UCSD-AML1 (cell line): ENCODE measurements around the gene MEF2C.
"Not testable (repeated sequence)": the region's sequence is repeated elsewhere in the genome, so short reads cannot be mapped to it uniquely, and the experiment has no call there.

ENCODE experiments used
- DNase-seq: peaks from one replicate; lab custom pipeline; 2025; ENCODE audit not compliant: unreplicated experiment; lab: John Stamatoyannopoulos, UW

The MEF2C gene

DNA sequence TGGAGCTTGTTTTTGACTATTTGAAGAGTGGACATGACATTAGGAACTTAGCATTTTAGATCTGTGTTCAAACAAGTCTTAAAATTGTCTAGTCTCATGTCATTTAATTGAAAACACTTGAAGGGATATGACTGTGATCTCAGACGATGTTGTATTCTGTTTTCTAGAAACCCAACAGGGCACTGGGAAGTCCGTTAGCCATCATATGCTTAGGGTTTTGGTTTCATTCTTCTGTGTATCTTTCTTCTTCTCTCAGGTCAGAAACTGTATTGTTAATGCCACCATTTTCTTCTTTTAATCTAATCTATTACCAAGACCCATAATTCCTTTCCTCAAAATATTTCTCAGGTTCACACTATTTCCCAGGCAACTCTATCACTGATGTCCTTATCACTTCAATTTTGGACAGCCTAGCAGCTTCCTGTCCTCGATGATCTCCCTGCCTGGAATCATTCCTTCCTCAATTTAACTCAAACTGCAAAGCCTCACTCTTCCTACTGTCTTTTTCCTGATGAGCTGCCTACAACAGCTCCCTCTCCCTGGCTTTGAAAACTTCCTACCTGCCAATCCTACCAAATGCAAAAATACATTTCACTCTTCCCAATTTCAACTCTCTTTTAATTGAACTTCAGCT, 77.7 kb downstream of the MEF2C start:
- DNase-seq = no peak

DNA sequence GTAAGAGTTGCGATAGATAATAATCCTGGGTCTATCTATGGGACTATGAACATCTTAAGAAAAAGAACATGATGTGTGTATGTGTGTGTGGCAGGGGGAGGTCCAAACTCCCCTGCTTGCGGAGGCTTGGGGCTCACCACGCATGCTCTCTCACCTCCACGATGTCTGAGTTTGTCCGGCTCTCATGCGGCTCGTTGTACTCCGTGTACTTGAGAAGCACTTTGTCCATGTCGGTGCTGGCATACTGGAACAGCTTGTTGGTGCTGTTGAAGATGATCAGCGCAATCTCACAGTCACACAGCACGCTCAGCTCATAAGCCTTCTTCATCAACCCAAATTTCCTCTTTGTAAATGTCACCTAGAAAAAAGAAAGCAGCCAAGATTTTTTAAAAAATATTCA, 78.5 kb downstream of the MEF2C start:
- DNase-seq = no peak

DNA sequence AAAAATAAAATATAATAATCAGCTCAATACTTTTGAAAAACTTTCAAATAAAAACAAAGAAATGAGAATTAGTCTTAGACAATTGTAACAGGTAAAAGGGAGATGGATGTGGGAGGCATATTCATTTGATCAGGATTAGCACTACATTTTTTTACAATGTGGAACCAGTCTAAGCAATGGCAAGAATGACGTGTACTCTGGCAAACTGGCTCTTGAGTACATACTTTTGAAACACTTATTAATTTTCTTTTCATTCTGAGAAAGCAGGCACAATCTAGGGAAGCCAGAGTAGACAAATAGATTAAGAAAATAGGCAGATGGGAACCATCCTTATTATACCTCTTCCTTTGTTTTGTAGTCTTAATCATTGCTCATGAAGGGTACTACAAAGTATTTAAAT, 79.7 kb downstream of the MEF2C start:
- DNase-seq = no peak

DNA sequence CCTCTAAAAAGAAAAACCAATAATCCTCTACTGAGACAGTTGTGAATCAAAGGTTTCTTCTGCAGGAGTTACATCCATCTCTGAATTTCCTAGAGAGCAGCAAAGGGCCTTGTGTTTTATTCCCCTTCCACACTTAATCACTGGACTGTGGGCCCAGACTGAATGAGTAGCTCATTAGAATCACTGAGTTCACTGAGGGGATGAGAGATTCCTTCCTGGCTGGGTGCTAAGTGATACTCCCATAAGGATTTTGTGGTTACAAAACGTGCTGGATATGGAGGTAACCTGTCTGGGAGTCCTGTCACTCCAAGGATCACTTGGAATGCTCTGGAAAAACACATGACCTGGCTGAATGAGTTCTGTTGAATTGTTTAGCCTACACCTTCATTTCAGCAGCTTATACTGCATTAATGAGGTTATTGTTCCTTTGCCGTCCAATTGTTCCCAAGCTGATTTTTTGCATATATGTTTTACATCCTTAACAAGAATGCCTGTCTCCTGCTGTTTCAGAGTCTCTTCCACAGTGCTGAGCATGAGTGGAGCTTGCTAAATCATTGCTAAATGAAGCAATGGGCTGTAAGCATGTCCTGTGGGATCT, 82.9 kb downstream of the MEF2C start:
- DNase-seq = no peak

DNA sequence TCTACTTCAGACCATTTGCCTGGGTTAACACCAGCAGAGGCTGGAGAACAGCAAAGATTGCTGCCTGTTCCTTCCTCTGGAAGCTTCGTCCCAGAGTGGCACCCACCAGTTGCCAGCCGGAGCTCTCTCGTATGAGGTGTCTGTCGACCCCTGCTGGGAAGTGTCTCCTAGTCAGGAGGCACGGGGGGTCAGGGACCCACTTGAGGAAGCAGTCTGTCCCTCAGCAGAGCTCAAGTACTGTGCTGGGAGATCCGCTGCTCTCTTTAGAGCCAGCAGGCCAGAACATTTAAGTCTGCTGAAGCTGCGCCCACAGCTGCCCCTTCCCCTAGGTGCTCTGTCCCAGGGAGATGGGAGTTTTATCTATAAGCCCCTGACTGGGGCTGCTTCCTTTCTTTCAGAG, 84.1 kb downstream of the MEF2C start:
- not testable (repeated sequence) for DNase-seq

DNA sequence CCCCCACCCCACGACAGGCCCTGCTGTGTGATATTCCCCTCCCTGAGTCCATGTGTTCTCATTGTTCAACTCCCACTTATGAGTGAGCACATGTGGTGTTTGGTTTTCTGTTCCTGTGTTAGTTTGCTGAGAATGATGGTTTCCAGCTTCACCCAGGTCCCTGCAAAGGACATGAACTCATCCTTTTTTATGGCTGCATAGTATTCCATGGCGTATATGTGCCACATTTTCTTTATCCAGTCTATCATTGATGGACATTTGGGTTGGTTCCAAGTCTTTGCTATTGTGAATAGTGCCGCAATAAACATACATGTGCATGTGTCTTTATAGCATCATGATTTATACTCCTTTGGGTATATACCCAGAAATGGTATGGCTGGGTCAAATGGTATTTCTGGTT, 89.2 kb downstream of the MEF2C start:
- not testable (repeated sequence) for DNase-seq

DNA sequence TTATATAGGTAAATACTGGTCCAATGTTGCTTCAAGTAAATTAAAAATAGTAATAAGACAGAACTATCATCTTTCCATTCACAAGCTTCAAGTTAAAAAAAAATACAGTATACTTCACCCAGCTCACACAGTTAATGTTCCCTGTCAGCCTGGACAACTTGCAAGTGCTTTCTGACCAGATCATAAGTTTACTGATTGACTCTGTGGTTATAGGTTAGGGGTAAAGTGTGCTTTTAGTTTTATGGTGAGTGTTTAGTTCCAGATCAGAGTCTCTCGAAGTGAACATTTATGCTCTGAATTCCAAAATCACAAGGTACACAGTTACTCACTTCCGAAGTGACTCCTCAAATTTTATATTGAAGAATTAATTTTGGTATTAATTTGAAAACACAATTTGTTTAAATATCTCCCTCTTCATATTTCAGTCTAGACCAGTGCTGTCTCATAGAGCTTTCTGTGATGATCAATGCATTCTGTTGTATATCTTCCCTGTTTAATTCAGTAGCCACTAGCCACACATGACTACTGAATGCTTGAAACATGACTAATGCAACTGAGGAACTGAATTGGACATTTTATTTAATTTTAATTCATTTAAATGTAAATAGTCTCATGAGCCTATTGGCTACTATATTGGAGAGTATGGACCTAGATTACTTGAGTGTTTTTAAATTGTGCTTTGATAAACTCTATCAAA, 90.7 kb downstream of the MEF2C start:
- DNase-seq = no peak

DNA sequence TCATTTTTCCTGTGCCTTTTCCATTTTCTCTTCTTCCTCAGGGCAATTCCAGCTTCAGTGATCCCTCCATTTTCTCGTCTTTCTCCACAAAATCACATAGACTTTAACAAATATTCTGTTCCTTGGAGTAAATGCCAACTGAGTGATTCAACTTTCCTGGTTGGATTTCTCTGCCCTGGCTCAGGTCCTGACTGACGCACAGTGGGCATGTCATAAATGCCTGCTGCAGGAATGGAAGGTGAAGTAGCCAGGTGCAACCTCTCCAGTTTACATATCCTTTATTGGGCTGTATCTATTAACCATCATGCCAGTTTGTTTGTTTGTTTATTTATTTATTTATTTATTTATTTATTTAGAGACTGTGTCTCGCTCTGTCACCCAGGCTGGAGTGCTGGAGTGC, 95.1 kb downstream of the MEF2C start:
- no peak for DNase-seq

DNA sequence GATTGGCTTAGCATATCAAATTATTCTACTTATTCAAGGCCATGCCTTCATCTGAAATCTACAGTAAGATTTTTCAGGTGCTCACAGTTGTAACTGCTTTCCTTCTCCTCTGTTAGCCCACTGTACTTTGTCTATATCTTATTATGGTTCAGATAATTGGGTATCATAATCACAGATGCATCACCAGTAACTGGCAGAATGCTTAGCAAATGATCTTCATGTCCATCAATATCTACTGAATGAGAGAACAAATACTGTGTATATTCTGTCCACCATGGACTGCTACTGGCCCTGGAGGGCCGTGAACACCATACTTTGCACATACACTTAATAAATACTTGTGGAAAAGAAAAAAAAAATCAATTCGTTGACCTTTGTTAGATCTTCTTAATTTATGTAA, 96.2 kb downstream of the MEF2C start:
- no peak for DNase-seq

DNA sequence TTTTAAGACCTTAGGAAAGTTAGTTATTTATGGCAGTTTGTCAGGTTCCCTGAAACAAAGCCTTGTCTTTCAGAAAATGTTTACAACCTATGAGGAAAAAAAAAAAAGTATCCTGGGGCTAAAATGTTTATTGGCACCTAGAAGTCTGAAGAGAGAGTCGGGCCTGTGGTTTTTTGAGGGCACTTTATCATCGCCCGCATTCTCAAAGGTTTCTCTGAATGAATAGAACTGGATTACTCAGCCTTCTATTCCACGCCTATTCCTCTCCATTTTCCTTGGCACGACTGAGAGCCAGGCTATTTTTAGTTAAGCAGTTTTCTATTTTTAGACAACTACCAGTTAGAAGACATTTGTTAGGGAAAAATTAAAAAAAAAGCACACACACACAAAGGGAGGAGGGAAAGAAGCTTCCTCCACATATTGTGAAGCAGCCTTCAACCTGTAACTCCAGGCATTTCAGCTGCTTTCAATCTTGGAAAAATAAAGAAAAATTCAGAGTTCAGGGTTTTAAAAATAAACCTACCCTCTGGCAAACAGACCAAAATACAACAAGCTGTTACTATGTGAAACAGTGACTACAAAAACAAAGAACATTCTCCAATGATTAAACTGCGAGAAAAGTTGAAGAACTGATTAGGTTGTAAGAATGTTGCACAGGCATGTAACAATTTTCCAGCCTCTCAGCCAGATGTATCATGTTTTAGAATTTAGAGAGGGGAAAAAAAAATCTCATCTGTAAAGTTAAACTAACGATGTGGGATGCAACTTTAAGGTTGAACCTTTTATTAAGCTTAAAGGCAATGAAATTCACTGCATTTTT, 97.0 kb downstream of the MEF2C start:
- no peak for DNase-seq

DNA sequence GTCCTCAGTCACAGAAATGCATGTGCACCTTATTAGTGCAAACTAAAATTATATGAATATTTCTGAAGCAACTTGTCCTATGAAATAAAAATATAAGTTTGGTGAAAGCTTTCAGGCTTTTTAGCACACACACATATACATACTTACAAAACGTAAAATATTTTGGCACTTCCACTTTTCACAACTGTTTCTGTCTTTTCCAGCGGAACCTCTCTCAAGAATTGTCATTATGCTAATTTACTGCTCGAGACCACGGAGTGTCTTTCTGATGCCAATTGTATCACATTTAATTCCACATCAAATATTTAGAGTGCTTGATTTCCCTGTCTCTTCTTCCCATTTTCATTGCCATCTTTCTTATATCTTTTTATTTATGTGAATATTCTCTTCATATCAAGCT, 100.4 kb downstream of the MEF2C start:
- no peak for DNase-seq

DNA sequence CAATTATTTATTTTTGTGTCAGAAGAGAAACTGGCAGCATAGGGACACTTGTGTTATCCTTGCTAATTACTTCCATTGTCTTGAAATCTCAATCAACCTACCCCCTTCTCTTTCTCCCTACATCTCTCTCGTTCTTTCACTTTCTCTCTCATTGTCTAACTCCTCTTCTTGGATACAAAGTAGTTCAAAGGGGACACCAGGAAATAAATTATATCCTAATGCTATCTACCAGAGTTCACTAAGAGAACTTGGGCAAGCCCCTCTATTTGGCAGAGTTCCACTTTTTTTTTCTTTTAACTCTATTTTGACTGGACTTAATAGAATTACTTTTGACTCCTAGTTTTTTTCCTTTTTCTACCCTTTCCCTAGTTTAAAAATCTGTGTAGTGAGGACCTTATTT, 102.2 kb downstream of the MEF2C start:
- no peak for DNase-seq

DNA sequence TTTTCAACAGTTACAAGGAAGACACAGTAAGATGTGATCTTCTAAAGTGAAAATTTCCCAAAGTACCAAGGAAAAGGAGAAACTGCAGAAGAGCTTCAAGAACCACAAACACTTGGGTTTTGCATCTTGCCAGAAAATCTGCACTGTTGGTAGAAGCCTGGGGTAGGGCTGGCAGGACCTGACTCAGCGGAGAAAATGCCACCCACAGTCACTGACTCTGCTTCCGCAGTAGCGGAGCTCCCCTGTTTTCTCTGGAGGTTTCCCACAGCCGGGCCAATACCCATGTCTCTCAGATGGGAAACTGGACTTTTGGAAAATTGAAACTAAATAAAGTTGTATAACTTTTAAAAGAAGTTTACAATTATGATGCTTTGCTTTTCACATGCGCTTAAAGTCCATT, 104.2 kb downstream of the MEF2C start:
- no peak for DNase-seq

DNA sequence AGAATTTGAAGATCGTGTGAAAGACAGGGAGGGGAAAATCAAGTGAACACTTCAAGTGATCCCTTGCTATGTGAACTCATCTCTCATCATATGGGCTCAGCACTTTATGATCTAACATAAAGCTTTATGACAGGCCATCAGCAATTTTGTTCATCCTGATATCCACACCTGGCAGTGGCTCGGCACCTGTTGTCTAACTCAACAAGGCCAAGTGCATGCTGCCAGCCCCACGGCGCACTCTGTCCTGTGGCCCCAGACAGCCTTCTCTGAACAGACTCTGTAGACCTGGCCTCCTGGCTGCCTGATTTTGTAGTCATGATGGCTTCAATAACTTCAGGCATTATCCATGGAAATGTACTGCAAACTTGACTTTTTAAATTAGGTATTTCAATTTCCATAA, 106.3 kb downstream of the MEF2C start:
- no peak for DNase-seq

DNA sequence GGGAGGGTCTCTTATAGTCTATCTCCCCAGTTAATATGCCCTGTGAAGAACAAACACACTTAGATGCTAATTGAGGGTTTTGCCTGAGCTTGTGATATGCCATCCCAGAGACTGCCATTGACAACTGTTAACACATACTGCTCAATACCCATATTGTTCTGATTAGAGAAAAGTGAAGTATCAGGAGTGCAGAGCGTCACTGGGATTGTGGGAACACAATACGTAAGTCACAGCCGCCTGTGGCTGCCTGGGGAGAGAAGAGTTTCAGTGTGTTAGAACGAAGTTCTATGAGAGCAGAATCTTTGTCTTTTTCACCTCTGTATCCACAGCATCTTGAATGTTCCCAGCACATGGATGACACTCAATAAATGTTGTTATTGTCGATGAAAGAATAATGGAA, 110.2 kb downstream of the MEF2C start:
- DNase-seq = no peak

DNA sequence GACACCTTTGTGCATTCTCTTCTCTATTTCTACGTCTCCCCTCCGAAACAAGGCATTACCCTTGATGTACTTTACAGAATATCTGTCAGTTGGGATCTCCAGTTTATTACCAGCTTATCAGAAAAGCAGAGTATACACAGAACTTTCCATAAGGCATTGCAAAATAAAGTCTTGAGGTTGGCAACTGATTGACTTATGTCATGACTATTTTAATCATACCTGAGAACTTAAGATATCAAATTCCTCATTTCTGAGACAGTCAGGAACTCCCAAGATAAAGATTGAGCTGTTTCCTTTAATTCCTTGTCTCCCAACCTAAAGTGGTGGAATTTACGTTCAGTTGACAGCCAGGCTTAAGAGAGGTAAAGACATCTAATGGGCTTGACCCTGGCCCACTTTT, 110.9 kb downstream of the MEF2C start:
- no peak for DNase-seq

DNA sequence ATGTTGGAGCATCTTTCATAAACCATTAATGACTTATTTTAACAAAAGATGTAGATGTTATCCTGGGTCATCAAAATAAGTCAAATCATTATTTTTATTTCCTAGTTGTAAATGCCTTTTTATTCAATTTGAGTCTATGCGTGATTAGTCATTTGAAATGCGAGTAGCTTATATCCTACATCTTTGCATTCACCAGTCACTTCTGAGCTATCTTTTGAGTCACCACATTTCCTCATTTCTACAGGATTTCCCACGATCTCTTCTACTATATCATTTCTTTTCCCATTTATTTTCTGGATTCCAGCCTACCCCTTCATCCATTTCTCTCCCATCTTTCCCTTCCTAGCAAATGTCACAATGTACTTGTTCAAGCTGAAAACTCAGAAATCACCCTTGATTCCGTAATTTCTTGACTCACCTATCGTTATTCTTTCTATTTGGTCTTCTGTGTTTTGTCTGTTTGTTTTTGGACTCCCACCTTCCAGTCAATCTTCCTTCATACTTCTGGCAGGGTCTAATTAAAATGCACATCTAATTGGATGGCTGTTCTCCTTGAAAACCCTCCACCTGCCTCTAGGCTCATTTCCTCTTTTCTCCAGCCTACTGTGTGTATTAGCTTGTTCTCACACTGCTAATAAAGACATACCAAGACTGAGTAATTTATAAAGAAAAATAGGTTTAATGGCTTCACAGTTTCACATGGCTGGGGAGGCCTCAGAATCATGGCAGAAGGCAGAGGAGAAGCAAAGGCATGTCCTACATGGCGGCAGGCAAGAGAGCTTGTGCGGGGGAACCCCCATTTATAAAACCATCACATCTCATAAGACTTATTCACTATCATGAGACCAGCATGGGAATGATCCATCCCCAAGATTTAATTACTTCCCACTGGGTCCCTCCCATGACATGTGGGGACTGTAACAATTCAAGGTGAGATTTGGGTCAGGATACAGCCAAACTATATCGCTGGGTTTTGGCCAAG, 112.4 kb downstream of the MEF2C start:
- no peak for DNase-seq

DNA sequence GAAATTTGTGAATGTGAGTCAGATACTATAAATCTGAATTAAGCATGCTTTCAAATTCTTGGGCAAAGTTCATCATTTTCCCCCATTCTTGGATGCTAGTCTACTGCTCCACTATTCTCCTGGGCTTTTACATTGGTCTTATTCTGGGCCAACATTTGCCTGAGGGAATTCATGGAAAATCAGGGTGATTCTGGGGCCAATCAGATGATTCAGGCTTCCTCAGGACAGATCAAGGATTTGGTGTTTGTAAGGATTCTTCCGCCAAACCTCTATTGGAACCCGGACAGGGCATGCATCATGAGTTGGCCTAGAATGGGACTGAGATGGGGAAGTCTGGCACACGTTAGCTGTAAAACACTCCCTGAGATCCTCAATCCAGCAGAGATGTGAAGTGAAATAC, 113.8 kb downstream of the MEF2C start:
- no peak for DNase-seq

DNA sequence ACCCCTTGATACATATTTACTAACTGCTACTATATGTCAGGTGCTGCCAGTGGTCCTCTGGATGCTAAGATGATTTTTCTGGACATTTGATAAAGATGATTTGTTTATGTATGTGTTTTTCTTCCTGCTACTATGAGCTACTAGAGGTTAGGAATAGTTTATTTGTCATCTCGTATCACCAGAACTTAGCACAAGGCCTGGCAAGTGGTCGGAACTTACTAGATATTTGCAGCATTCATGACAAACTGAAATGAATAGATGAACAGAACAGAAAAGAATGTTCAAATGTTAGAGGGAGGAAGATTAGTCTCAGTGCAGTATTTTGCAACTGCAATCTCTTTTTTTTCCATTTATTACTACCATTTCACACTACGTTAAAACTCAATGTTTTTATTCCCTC, 114.6 kb downstream of the MEF2C start:
- DNase-seq = no peak

DNA sequence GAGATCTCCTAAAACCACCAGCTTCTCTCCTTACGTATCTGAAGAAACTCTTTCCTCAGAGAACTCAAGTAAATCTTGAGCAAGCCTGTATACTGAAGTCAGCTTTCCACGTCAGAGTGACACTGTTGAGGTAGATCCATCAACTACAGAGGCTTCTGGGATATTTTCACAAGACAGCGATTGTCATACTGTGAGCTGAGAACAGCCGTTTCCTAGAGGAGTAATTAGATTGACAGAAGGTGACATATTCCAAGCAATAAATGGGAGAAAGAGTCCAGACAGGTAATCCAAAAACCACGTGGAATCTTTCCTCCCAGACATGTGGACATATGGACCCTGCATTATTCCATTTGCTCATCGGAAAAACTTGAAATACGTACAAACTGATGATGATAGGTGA, 117.2 kb downstream of the MEF2C start:
- no peak for DNase-seq

DNA sequence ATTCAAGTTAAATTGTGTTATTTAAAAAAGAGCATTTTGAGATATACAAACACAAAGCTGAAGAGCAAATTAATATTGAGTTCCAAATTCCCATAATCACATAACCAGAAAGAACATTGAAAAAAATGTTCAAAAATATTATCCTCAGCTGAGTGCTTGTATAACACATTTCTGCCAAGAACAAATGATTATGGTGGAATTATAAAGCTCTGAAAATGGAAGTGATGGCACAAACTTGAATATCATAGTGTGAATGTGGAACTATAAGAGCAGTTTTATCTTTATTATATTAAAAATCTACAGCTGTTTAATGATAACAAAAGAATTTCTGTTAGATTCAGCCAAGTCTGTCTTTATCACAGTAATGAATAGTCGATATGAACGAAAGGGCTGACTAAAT, 117.8 kb downstream of the MEF2C start:
- no peak for DNase-seq
